ENCODE measurements around the gene ZNF618.

Gene ZNF618

GRCh38 chr9:113911850-113912557 is 35.9 kb downstream of the ZNF618 start:
- no peak for DNase-seq

GRCh38 chr9:113912816-113913215 is 36.7 kb downstream of the ZNF618 start:
- no peak for DNase-seq

GRCh38 chr9:113913426-113914195 is 37.5 kb downstream of the ZNF618 start:
- no peak for DNase-seq

GRCh38 chr9:113914517-113914916 is 38.4 kb downstream of the ZNF618 start:
- DNase-seq: no peak

GRCh38 chr9:113915817-113916434 is 39.8 kb downstream of the ZNF618 start:
- DNase-seq: no peak

- DNase-seq: no peak
Observed at GRCh38 chr9:113916931-113917330, 40.8 kb downstream of the ZNF618 start.

GRCh38 chr9:113918697-113919350 is 42.7 kb downstream of the ZNF618 start:
- no peak for DNase-seq

- no peak for DNase-seq
Observed at GRCh38 chr9:113919382-113919781, 43.3 kb downstream of the ZNF618 start.

- DNase-seq: no peak
Observed at GRCh38 chr9:113919871-113920270, 43.8 kb downstream of the ZNF618 start.

GRCh38 chr9:113920872-113921271 is 44.8 kb downstream of the ZNF618 start:
- no peak for DNase-seq

GRCh38 chr9:113921396-113921925 is 45.4 kb downstream of the ZNF618 start:
- no peak for DNase-seq

- DNase-seq: no peak
Observed at GRCh38 chr9:113922160-113922559, 46.1 kb downstream of the ZNF618 start.

- DNase-seq: no peak
Observed at GRCh38 chr9:113926211-113926610, 50.1 kb downstream of the ZNF618 start.

- no peak for DNase-seq
Observed at GRCh38 chr9:113927277-113927676, 51.2 kb downstream of the ZNF618 start.

GRCh38 chr9:113928269-113928668 is 52.2 kb downstream of the ZNF618 start:
- DNase-seq: no peak

- DNase-seq: no peak
Observed at GRCh38 chr9:113929634-113930389, 53.7 kb downstream of the ZNF618 start.

GRCh38 chr9:113930390-113930783 is 54.3 kb downstream of the ZNF618 start:
- no peak for DNase-seq

GRCh38 chr9:113931140-113931539 is 55.0 kb downstream of the ZNF618 start:
- DNase-seq: no peak

- no peak for DNase-seq
Observed at GRCh38 chr9:113931777-113932176, 55.7 kb downstream of the ZNF618 start.

- DNase-seq: no peak
Observed at GRCh38 chr9:113932906-113933584, 56.9 kb downstream of the ZNF618 start.

- DNase-seq: no peak
Observed at GRCh38 chr9:113933671-113934070, 57.6 kb downstream of the ZNF618 start.

Measured in CD4-positive, alpha-beta T cell treated with Interleukin-4 for 1 hour (primary cell).